HepG2 (cell line): Measurements from ENCODE around the gene TLR5. TPM values are rescaled to one million over a fixed set of nuclear protein-coding genes. Genes with fewer than 3 reads are reported as not detected.

Experiments used
- JARID2 ChIP-seq: sonication (generic); formaldehyde crosslinking; IDR thresholded peaks from 2 replicates; pipeline ENCODE4 v1.8.1; 2023; ENCODE audit warnings: missing genetic modification reagents, inconsistent platforms; ENCODE audit not compliant: insufficient replicate concordance
- KDM1A ChIP-seq: IDR thresholded peaks from 2 replicates; pipeline ENCODE4 v1.6.1; 2016; ENCODE audit warnings: missing compliant biosample characterization
- NCOA2 ChIP-seq: sonication (generic); formaldehyde crosslinking; IDR thresholded peaks from 2 replicates; pipeline ENCODE4 v1.8.0; 2022; ENCODE audit warnings: inconsistent platforms
- PHF21A ChIP-seq: sonication (generic); formaldehyde crosslinking; IDR thresholded peaks from 2 replicates; pipeline ENCODE4 v1.5.0; 2020; ENCODE audit warnings: mild to moderate bottlenecking, missing genetic modification reagents
- REST ChIP-seq, 2 experiments: IDR thresholded peaks; 2 replicates each; pipeline ENCODE4 v1.6.1; 2011 to 2012; ENCODE audit warnings: low read length in 2 of 2, borderline replicate concordance in 1 of 2, low read depth in 1 of 2, mild to moderate bottlenecking in 1 of 2, moderate library complexity in 1 of 2
- SNAPC2 ChIP-seq: sonication (generic); formaldehyde crosslinking; IDR thresholded peaks from 2 replicates; pipeline ENCODE4 v1.8.1; 2022; ENCODE audit warnings: mild to moderate bottlenecking, missing genetic modification reagents
- SRSF4 ChIP-seq: fragments of 200-400 bp; formaldehyde crosslinking; IDR thresholded peaks from one replicate; pipeline ENCODE4 v1.6.1; 2018; ENCODE audit warnings: mild to moderate bottlenecking, low read depth, low read length, moderate library complexity; ENCODE audit not compliant: poor library complexity, severe bottlenecking
- ZBTB1 ChIP-seq: sonication (generic); formaldehyde crosslinking; IDR thresholded peaks from 2 replicates; pipeline ENCODE4 v1.4.0; 2020; ENCODE audit warnings: missing genetic modification reagents, borderline replicate concordance
- ZFP41 ChIP-seq: sonication (generic); formaldehyde crosslinking; IDR thresholded peaks from 2 replicates; pipeline ENCODE4 v1.4.0; 2020; ENCODE audit warnings: mild to moderate bottlenecking, missing genetic modification reagents, borderline replicate concordance
- ZNF12 ChIP-seq: sonication (generic); formaldehyde crosslinking; IDR thresholded peaks from 2 replicates; pipeline ENCODE4 v1.5.0; 2020; ENCODE audit warnings: missing genetic modification reagents
- ZNF224 ChIP-seq: sonication (generic); formaldehyde crosslinking; IDR thresholded peaks from 2 replicates; pipeline ENCODE4 v1.5.0; 2020; ENCODE audit warnings: mild to moderate bottlenecking, missing genetic modification reagents
- ZNF343 ChIP-seq: sonication (generic); formaldehyde crosslinking; IDR thresholded peaks from 2 replicates; pipeline ENCODE4 v1.4.0; 2020; ENCODE audit warnings: mild to moderate bottlenecking, missing genetic modification reagents
- ZNF484 ChIP-seq: sonication (generic); formaldehyde crosslinking; IDR thresholded peaks from 2 replicates; pipeline ENCODE4 v1.5.1; 2020; ENCODE audit warnings: mild to moderate bottlenecking, low read depth, missing genetic modification reagents, borderline replicate concordance
- ZNF660 ChIP-seq: sonication (generic); formaldehyde crosslinking; IDR thresholded peaks from 2 replicates; pipeline ENCODE4 v1.5.1; 2020; ENCODE audit warnings: mild to moderate bottlenecking, low read depth, missing genetic modification reagents, borderline replicate concordance
- ZNF792 ChIP-seq: IDR thresholded peaks from 2 replicates; pipeline ENCODE4 v1.6.1; 2016
- ZSCAN31 ChIP-seq: sonication (generic); formaldehyde crosslinking; IDR thresholded peaks from 2 replicates; pipeline ENCODE4 v1.5.0; 2020; ENCODE audit warnings: low read depth, mild to moderate bottlenecking, missing genetic modification reagents
- ZXDC ChIP-seq: sonication (generic); formaldehyde crosslinking; IDR thresholded peaks from 2 replicates; pipeline ENCODE4 v1.5.0; 2020; ENCODE audit warnings: mild to moderate bottlenecking, missing genetic modification reagents
- polyA plus RNA-seq, 8 experiments: library from polyadenylated mRNA; depleted of rRNA in 3 of 8; stranded (reverse) in 7 of 8; unstranded in 1 of 8; fragments of >200 nt; fragmentation: Illumina TruSeq in 4 of 8; extraction: Trizol in 4 of 8; gene quantifications; 2 replicates each; pipeline versions ENCODE4 v1.2.1 to v1.2.3, GENCODE V29; 2011 to 2016; ENCODE audit warnings: low read depth in 4 of 8, missing spikeins in 1 of 8, mixed read lengths in 1 of 8; ENCODE audit not compliant: insufficient read depth in 1 of 8
- total RNA-seq, 5 experiments: library from RNA; depleted of rRNA; stranded (reverse); fragments of >200 nt; fragmentation: Illumina TruSeq; extraction: Trizol; gene quantifications; 2 replicates each; pipeline ENCODE4 v1.2.3, GENCODE V29; 2016; ENCODE audit warnings: low read depth in 1 of 5
- TF ChIP-seq, protein P1 (sequence below): sonication (generic); formaldehyde crosslinking; IDR thresholded peaks from 2 replicates; pipeline ENCODE4 v1.4.0; 2020; ENCODE audit warnings: mild to moderate bottlenecking, missing genetic modification reagents
- TF ChIP-seq, protein P2 (sequence below): sonication (generic); formaldehyde crosslinking; conservative IDR thresholded peaks from 2 replicates; pipeline ENCODE4 v1.8.0; 2022; ENCODE audit warnings: low read depth, missing genetic modification reagents

Gene TLR5
- total and polyA plus RNA-seq, 2 of the 13 experiments (the other 11 are each of a cell fraction or from before 2014, with no cell fraction given), result not detected

DNA sequence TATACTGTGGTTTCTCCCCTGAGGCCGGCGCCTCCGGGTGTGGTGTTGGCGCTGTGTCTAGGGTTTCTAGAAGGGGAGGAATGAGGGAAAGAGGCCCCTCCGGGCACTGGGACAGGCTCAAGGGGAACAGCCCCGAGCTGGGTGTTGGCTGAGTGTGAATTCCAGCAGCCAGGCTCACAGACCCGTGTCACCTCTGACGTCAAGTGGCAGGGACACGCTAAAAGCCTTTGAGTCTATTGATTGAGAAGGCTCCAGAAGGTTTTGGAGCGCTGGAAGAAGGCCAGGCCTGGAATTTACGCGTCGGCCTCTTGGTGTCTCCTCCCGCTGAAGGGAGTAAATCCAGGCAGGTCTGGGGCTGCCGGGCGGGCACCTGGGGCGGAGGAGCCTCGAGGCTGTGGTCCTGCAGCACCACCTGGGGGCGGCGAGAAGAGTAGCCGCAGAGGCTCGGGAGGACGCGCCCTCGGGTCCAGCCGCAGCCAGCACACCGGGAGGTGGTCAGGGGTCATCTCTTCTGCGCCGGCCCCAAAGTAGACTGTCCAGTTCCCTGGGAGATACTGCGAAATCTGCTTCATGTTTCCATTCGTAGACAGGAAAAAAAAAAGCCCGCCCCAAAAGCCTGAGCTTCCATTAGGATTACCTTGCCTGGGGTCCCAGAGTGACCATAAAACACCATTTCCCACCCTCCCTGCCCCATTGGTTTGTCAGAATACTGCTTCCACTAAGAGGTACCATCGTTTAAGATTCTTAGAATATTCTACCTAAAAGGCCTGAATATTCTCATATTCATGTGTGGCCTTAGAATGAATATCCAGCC is 61.7 kb downstream of the TLR5 start (continued):
- TF ChIP-seq SRSF4, result no peak
- TF ChIP-seq, protein P1, sequence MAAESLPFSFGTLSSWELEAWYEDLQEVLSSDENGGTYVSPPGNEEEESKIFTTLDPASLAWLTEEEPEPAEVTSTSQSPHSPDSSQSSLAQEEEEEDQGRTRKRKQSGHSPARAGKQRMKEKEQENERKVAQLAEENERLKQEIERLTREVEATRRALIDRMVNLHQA (CRISPR knock-in tag), result no peak
- TF ChIP-seq ZNF792 (CRISPR knock-in tag), result 0 out of 2 replicates have a peak, but pooled peaks have one; percentile 52
- TF ChIP-seq ZNF484, result no peak
- TF ChIP-seq PHF21A (CRISPR knock-in tag), result 0 out of 2 replicates have a peak, but pooled peaks have one; percentile 26
- TF ChIP-seq, protein P2, sequence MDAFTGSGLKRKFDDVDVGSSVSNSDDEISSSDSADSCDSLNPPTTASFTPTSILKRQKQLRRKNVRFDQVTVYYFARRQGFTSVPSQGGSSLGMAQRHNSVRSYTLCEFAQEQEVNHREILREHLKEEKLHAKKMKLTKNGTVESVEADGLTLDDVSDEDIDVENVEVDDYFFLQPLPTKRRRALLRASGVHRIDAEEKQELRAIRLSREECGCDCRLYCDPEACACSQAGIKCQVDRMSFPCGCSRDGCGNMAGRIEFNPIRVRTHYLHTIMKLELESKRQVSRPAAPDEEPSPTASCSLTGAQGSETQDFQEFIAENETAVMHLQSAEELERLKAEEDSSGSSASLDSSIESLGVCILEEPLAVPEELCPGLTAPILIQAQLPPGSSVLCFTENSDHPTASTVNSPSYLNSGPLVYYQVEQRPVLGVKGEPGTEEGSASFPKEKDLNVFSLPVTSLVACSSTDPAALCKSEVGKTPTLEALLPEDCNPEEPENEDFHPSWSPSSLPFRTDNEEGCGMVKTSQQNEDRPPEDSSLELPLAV (CRISPR knock-in tag), result no peak
- no peak for TF ChIP-seq JARID2
- no peak for TF ChIP-seq REST (IDR thresholded peaks at IDR 0.05; ENCODE audit: borderline replicate concordance in 1 of 2, low read depth in 1 of 2, low read length in 2 of 2)
- 0 out of 2 replicates have a peak, but pooled peaks have one; percentile 35 for TF ChIP-seq ZFP41
- TF ChIP-seq ZNF343 (CRISPR knock-in tag), result no peak
- no peak for TF ChIP-seq ZNF660 (CRISPR knock-in tag)
- TF ChIP-seq ZNF12 (CRISPR knock-in tag), result no peak
- TF ChIP-seq ZXDC (CRISPR knock-in tag), result no peak
- TF ChIP-seq ZNF224, result no peak; the same call in 1 of the 2 replicates
- no peak for TF ChIP-seq ZBTB1 (CRISPR knock-in tag)
- TF ChIP-seq SNAPC2 (CRISPR knock-in tag), result no peak
- 0 out of 2 replicates have a peak, but pooled peaks have one; percentile 24 for TF ChIP-seq NCOA2 (CRISPR knock-in tag)
- TF ChIP-seq ZSCAN31 (CRISPR knock-in tag), result 0 out of 2 replicates have a peak, but pooled peaks have one; percentile 20
- no peak for TF ChIP-seq KDM1A (CRISPR knock-in tag)
